Fibroblast of skin of left biceps (primary cell): ENCODE data around the gene ELAC2.
A peak's percentile ranks its signal among the peaks of the same experiment; 100 is the strongest.

Experiments used
- DNase-seq, 2 experiments: peaks; one replicate each; pipeline ENCODE4 v3.0.0-alpha.2; 2013; ENCODE audit warnings: low read depth in 2 of 2

The ELAC2 gene, protein sequence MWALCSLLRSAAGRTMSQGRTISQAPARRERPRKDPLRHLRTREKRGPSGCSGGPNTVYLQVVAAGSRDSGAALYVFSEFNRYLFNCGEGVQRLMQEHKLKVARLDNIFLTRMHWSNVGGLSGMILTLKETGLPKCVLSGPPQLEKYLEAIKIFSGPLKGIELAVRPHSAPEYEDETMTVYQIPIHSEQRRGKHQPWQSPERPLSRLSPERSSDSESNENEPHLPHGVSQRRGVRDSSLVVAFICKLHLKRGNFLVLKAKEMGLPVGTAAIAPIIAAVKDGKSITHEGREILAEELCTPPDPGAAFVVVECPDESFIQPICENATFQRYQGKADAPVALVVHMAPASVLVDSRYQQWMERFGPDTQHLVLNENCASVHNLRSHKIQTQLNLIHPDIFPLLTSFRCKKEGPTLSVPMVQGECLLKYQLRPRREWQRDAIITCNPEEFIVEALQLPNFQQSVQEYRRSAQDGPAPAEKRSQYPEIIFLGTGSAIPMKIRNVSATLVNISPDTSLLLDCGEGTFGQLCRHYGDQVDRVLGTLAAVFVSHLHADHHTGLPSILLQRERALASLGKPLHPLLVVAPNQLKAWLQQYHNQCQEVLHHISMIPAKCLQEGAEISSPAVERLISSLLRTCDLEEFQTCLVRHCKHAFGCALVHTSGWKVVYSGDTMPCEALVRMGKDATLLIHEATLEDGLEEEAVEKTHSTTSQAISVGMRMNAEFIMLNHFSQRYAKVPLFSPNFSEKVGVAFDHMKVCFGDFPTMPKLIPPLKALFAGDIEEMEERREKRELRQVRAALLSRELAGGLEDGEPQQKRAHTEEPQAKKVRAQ

DNA sequence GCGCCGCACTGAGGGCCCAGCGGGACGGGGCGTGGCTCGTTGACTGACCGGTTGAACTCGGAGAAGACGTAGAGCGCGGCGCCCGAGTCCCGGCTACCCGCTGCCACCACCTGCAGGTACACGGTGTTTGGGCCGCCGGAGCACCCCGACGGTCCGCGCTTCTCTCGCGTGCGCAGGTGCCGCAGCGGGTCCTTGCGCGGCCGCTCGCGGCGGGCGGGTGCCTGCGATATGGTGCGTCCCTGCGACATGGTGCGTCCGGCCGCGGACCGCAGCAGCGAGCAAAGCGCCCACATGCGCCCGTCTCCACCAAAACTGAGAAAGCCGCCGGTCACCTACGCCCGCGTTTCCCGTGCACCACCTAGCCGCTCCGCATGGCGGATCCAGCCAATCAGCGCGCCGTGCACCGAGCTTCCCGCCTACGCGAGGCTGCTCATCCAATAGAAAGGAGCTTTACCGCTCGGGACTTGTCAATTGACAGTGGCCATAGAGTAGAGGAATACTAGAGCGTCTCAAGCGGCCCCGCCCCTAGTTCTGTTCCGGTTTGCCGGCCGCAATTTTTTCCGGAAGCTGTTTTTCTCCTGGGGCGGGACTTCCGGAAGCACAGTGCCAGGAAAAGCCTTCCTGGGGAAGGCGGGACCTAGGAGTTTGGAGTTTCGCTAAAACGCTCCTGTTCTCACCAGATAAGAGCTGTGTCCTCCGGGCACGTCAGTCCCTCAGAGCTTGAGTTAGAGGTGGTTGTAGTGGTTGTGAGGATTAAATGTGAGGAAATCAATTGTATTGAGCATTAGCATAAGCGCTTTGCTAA, at the start of gene ELAC2:
Gene ELAC2 (minus strand): TSS at position 373 of the 805 bp plus-strand sequence. CDS start 80 bp downstream, at position 293.
- DNase-seq = peak; percentile 98

DNA sequence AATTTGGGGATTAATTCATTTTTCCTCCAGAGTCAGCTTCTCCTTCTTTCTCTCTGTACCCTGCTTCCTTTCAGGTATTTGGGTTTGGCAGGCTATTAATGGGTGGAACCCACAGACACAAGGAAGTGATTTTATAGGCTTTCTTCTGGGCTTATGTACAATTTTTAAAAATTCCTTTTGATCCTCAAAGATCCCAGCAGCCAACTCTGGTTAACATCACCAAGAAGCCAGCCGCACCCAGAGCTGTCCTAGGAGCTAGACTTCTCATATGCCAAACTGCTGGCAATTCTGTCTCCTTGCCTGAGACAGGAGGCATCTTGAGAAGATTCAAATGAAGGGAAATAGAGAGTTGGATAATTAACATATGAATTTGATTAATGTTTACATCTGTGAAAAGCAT, 47.2 kb upstream of the ELAC2 start:
- DNase-seq = no peak

DNA sequence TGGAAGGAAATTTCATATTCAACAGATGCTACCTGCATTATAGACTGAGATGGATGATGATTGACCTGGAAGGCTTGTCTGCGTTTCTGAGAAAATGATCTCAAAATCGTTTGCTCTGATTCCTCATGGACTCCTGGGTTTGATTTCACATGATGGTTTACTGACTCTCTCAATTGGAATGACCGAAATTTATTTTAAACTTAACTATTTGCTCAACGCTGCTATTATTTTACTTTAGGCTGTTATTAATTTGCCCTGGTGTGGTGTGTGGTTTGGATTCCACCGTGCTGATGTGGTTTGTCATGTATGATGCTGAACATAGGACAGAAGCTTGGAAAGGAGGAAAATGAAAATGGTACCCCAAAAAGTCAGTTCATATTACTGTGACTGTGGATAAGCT, 37.3 kb upstream of the ELAC2 start:
- DNase-seq = peak; percentile 77 to 78

DNA sequence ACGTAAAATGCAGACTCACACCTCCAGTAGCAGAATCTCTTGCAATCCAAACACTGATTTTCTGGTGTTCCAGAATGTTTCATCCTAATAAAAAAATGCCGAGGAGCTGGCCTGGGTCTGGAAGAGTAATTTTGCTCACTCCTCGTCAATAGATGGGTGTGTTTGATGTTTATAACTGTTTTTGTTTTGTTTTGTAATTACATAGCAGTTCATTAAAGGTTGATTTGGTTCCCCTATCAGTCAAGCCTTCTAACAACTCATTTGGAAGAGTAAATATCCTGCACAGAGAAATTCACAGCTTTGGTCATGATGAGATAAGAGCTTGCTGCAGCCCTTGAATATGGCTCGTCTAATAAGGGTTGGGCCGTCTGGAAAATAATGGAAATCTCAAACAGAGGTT, 36.8 kb upstream of the ELAC2 start:
- no peak for DNase-seq

DNA sequence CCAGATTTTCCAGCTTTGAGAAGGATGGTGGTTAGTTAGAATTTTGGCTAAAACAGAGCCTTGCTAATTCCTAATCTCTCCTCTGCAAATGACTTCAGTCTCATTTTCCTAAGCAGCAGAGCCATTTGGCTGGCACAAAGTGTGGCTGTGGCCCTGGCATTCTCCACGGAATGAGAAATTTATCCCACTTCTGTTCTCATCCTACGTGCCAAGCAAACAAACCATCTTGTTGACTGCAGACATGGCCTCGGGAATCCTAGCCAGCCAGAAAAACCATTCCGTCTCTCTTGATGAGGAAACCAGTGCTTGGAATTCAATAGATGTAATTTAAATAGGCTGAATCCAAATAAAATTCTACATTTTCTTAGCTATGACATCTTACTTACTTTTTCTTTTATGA, 34.1 kb upstream of the ELAC2 start:
- no peak for DNase-seq

DNA sequence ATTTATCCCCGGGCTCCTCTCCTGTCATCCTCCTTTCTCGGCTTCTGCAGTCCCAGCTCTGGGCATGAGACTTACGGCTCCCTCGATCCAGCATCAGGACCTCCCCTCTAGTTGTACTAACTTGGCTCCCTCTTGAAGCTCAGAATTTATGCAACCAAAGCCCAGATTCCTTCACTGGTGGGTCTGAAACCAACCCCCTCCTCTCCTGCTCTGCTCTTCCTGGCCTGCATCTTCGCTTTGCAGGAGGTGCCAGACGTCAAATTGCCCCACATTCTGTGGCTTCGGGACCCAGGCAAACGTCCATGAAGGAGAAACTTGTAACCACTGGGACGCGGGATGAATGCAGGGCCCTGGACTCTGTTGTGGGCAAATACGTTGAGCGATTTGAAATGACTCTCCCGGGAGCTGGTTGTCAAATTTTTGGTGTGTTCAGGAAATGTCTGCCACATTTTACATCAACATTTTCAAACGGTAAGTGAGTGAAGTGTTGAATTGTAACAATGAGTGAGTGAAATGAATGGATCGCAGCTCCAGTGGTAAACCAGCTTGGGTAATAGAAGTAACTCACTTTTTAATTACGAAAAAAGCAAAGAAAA, 29.3 kb upstream of the ELAC2 start:
- DNase-seq = peak; percentile 82 to 85

DNA sequence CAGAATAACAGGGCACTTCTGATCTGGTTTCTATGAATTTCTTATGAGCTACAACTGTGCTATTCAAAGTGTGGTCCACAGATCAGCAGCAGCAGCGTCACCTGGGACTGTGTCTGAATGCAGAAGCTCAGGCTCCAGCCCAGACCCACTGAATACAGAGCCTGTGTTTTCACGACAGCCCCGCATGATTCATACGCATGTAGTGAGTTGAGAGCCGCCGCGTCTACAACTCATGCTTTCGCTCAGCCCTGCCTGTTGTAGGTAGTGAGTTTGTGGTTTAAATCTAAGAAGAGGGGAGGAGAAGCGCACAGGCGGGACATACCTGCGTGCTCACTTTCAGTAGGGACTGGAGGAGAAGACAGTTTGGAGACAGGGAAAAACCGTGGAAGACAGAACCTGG, 28.5 kb upstream of the ELAC2 start:
- no peak for DNase-seq

DNA sequence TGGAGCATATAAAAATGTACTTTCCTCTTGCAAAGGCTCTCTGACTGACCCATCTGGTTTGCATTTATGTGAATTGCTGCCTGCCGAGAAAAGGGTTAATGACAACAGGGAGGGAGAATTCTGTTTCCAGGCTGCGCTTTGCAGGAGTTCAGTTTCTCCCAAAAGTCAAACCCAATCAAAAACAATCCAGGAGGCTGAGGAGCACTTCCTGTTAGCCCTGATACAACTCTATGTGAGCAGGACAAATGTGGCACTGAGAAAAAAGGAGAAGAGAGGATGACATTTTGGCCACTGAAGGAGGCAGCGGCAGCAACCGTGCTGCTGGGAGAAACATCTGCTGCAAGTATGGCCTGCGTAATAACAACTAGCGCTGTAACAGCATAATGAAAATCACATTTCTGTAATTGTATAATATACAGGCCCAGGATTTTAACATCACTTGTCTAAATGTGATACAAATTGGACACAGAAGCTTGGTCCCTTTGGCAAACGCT, 26.8 kb upstream of the ELAC2 start:
- peak; percentile 67 to 68 for DNase-seq

DNA sequence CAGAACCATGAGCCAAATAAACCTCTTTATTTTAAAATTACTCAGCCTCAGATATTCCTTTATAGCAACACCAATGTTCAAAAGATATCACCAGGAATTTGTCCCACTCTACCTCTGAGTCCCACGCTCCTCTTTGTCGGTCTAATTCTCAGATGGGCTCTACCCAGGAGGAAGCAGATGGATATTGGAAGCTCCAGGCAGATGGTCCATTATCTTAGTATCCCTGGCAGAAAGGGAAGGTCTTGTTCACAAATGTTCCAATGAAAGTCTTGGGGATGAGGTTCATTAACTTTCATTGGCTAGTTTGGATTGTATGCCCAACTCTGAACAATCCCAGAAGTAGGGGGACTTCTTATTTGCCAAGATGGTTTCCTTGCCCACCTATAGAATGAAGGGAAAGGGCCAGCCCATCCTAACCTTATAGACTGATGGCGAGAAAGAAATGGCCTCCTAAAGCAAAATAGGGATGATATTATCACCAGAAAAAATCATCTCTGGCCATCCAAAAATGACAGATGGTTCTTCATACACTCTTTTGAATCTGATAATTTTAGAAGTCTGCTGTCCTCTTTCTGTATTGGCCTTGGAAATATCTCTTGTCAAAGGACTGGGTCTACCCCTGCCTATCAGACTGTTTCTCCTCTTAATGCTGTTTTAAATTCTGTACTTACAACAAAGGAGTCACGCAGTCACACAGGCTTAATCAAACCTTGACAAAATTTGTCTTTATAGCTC, 21.3 kb upstream of the ELAC2 start:
- DNase-seq = no peak

DNA sequence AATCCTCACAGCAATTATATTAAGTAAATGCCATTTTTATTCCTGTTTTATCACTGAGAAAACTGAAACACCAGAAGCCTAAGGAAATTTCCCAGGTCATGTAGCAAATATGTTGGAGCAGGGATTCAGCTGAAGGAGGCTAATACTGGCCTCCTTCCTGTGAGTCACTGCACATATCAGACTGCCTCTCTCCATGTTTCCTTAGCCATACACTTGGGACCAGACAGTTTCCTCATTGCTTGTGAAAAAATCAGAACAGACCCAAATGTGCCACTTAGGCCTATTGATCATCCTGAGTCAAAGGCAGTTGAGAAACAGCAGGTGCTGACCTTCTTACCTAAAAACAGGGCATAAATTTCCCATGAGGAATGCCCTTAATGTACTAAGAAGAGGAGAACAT, 18.9 kb upstream of the ELAC2 start:
- DNase-seq = no peak

DNA sequence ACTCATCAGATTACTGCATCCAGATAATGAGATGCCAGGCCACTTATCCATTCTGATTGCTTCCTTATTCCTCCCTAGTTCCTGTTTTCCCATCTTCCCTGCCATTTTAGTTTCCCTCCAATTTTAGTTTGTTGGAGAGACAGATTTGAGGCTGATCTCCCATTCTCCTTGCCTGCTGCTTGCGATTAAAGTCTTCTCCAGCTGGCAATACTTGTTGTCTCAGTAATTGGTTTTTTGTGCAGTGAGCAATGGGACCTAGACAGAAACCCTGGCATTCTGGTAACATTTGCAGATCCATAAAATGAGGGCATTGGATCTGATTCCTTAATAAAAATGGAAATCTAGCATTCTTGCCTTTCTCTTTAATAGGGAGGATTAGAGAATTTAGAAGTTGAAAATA, 17.6 kb upstream of the ELAC2 start:
- no peak for DNase-seq

DNA sequence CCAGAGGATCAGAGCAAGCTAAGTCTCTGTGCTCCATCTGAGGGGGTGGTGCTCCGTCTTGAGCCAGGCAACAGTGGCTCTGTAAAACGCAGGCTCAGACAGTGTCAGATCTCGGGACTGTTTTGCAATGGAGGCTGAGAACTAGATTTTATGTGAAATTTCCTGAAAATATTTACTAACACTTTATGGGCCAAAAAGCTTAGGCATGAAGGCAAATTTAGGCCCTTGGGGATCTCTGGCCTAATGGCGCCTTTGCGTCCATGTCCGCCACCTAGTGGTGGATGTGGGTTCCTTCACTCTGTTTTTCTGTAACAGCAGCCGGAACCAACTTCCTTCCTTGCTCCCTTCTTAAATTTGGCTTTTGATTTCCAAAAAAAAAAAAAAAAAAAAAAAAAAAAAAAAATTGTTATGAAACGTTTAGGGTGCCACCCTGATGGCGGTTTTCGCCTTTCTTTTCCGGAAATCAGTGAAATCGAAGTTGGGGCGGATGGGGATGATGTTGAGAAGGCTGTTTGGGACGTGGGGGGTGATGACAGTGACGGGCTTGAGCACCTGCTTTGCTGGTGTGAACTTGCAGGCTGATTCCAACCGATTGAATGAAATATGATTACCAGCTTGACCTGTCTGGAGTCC, 14.0 kb upstream of the ELAC2 start:
- no peak for DNase-seq

DNA sequence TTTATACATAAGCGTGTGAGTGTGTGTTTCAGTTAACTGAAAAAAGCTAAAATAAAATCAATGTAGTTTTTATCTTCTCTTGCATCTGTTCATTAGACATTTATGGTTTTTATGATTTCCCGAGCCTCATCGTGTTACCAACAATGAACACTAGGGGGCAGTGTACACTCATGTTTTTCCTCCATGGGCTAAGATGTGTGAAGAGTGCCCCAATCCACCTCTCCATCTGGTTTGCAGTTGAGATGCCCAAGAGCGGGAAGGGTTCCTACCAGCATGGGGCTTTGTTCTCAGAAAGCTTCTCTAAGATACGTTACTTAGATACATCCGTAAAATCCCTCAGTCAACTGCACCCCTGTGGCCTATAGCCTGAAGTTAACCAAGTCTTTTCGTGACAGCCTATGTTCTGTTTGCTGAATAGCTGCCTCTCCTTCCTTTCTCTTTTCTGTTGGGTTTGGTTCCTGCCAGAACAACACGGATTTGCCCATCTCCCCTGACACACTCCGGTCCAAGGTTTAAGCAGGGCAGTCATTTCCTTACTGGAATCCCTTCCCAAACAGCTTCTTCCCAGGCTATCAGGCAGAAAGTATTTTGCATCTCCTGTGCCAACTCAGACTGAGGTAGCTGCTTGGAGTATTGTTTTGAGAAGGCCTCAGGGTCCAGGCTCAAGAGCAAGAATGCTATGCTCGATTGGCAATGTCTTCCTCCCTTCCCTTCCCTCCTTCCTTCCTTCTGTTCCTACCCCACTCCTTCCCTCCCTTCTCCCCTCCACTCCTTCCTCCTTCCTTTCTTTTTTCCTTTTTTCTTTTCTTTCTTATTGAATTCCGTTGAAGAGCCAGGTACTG, 12.9 kb upstream of the ELAC2 start:
- peak; percentile 66 to 68 for DNase-seq

DNA sequence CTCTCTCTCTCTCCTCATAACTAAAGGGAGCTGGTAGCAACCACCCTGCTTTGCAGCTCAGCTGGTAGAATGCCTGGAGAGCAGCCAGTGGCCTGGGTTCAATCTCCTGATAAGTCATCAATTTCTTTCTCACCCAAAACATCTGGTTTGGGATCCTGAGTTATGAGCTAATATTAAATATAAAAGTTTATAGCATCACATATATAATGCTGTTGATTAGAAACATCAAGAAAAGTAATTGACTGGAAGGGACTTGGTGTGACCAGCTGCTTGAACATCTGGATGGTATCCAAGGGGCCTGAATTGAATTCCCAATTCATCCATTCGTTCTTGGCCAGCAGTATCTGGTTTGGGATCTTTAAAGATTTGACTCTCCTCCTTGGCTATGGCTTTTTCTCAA, 12.2 kb upstream of the ELAC2 start:
- no peak for DNase-seq

DNA sequence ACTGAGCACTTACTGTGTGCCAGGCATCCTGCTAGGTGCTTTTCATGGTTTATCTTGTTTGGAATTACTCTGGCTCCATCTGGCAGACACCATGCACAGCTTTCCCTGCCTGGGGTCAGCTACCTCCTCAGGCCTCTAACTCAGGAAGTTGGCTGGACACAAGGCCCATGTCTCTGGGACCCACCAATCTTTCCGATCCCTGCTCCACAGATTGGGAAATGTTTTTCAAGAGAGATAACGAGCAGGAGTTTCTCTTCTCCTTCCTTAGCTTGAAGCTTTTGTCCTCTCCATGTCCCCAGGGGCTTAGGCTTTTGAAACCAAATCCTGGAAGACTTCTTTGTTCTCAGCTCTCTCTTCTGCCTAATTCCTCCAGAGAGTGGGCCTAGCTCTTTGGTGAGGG, 11.5 kb upstream of the ELAC2 start:
- DNase-seq = no peak

DNA sequence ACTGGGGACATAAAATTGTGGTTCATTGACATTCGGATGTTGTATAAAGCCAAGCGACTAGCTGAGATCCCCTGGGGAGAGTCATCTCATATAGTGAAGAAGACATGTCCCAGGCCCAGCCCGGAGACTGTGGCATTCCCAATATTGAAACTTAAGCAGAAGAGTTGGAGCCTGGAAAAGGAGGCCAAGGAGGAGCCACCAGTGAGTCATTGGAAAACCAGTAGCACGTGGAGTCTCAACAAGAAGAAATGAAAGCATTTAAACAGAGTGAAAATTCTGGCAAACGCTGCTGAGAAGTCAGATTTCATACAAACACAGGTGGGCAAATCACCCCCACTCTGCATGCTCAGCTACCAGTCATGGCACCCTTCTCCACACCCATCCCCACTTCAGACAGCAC, 9.4 kb upstream of the ELAC2 start:
- DNase-seq = no peak

DNA sequence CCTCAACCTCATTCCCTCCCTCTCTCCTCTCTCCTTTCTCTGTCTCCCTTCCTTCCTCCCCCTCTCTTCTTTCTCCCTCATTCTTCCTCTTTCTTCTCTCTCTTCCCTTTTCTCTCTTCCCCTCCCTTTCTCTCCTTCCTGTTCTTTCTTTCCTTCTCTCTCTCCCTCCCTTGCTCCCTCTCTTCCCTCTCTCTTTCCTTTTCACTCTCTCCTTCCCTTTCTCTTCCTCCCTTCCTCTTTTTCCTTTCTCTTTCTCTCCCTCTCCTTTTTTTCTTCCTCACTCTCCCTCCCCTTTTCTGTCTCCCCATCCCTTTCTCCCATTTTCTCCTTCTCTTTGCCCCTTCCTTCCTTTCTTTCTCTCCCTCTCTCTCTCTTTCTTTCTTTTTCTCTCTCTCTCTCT, 7.9 kb upstream of the ELAC2 start:
- DNase-seq = no peak

DNA sequence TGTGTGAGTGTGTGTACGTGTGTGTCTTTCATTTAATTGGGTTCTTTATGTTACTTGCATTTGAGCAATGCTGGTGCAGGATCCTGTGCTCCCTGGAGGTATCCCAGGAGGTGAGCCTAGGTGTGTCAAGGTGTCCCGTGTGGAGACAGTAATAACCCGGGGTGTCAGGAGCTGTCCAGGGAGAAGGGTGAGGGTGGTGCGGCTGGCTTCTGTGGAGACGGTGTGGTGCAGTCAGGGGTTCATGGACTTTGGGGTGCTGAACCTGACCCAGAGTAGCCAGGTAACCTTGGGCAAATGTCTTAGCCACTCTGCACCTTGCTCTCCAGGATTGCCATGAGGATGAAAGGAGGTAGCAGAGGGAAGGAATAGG, 7.4 kb upstream of the ELAC2 start:
- no peak for DNase-seq

DNA sequence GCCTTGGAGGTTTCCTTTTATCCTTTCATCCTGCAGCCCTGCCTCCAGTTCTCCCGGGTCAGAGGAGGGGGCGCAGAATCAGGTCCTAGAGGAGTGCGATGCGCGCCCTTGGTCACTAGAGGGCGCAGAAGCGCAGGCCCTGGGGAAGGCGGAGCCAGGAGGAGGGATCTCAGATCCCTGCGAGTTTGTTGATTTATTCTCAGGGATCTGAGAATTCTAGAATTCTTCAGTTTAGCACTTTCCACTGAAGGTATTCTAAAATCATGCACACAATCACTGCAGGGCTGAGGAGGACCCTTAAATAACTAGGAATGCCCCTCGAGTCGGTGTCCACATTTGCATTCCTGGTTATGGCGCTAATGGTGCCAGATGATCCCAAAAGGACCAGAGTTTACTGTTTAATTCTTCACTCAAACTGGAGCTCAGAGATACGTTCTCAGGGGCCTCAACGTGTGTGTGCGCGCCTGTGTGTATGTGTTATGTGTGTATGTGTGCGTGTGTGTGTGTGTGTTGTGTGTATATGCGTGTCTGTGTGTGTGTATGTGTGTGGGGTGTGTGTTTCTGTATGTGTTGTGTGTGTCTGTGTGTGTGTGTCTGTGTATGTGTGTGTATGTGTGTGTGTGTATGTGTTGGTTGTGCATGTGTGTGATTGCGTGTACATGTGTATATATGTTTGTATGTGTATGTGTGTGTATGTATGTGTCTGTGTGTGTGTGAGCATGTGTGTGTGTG, 6.9 kb upstream of the ELAC2 start:
- DNase-seq = no peak
